Subcutaneous adipose tissue (tissue), 4 donors: Measurements from ENCODE around the gene STING1. TPM values are rescaled to one million over a fixed set of nuclear protein-coding genes. Genes with fewer than 3 reads are reported as not detected.

Experiments used
- CTCF ChIP-seq: fragments of 450-650 bp; IDR thresholded peaks from one replicate; pipeline ENCODE4 v1.5.1; 2016; ENCODE audit warnings: low read depth, mild to moderate bottlenecking, control low read depth, antibody characterized with exemption, moderate library complexity
- total RNA-seq, 4 donors: library from RNA; depleted of rRNA; stranded (reverse); fragments of >200 nt; gene quantifications; one replicate each; pipeline ENCODE4 v1.1.0, GENCODE V29; 2016

The STING1 gene
- total RNA-seq, 4 donors from 2014 or later, result 17.6 to 42.8 (median 31.8) TPM

- TF ChIP-seq CTCF, result no peak
These were observed 31.9 kb upstream of the STING1 start for GRCh38 chr5:139514486-139514856.

DNA sequence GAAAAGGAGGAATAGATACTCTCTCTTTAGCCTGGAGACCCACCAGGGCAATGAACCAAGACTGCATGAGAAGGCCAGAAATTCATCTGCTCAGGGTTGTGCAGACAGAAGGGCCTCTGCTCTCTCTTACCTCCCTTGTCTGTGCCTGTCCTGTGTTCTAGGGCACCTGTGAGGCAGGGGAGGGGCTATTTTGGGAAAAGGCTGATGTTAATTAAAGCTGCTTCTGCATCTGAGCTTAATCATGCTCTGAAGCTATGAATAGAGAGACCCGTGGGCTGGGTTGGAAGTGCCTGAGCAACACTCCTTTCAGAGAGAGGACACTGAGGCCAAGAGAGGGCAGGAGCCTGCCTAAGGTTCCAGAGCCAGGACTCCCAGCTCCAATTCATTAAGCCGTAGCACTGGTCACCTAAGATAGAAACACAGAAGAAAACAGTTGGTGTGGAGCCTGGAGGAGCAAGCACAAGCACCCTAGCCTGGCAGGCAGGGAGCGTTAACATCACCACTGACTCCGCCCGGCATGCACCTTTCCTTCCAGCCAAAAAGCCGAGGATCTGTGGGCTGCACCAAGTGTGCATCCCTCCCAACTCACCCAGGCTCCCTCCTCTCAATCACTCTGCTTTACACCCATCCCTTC, 31.4 kb upstream of the STING1 start:
- TF ChIP-seq CTCF, result no peak

DNA sequence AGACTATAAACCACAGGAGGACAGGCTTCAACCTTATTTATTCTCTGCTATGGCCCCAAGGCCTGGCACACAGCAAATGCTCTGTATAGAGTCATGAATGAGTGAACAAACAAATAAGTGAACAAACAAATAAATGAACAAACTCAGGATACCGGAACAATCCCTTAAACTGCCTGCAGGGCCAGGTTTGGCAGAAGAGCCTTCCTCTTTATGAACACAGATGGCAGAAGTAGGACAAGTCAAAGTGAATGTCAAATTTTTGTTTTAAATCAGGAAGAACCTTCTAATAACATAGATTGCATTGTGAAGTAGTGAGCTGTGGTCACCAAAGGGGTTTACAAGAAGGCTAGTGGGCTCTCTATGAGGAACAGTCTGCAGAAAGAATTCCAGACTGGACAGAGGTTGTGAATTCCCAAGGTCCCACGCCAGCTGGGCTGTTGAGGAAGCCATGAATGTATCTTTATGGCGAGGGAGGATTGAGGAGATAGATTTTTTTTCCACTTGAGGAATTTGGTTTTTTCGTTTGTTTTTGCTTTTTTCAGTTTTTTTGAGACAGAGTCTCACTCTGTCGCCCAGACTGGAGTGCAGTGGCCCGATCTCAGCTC, 30.3 kb upstream of the STING1 start:
- TF ChIP-seq CTCF, result no peak

DNA sequence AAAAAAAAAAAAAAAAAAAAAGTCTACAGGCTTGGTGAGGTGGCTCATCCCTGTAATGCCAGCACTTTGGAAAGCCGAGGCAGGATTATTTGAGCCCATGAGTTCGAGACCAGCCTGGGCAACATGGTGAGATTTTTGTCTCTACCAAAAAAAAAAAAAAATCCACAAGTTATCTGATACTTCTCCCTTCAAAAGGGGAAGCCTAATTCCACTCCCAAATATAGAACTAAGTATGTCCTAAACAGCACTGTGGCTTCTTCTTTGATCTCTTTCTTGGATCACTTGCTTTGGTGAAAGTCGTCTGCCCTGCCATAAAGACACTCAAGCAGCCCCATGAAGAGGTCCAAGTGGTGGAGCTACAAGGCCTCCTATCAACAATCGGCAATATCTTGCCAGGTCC, 18.8 kb upstream of the STING1 start:
- no peak for TF ChIP-seq CTCF

DNA sequence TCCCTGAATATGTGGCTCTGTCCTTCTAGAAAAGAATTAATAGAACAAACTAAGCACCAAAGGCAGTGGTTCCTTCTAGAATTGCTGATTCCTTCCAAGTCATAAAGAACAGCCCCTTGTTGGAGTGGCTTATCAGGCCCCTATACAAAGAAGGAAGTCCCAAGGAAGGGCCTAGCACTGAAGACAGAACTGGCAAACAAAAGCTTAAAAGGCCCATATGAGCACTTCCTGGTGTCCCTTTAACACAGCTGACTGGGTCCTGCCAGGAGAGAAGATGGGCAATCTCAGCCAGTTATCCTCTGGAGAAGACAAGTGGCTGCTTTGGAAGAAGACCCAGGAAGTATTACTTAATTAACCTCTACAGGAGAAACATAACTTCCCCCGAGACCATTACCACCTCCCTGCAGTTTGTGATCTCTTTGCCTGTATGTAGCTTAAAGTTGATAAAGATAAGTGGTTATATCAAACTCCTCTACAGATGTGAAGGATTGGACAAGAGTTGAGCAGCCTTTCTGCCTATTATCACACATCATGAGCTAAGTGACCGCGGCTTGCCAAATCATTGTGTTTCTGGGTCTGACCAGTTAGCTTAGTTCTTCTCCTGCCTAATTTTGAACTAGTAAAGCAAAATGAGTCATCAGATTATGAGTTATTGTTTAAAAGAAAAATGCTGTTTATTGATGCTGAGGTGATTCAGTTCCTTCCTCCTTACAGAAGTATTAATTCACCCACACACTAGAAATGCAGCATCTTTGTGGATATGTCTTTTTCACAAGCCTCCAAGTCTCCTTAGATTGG, 13.3 kb upstream of the STING1 start:
- no peak for TF ChIP-seq CTCF

DNA sequence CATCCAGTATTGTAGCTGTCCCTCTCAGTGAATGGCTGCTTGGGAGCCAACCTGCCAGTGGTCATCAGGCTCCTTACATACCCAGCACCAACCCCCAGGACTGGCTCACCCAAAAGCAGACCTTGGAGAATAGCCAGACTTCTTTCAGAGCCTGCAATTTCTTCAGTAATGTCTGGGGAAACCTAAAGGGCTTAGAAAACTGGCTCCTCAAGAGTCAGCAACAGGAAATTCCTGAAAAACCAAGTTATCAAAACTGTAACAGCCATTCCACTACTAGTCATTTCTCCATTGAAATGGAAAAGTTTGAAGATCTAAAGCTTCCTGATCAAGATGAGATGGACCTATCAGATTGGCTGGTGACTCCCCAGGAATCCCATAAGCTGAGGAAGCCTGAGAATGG, 12.3 kb upstream of the STING1 start:
- TF ChIP-seq CTCF, result no peak

- TF ChIP-seq CTCF, result no peak
These were observed 11.7 kb upstream of the STING1 start for GRCh38 chr5:139494256-139494655.
